ENCODE measurements around the gene BAD. TPM values are rescaled to one million over a fixed set of nuclear protein-coding genes. Genes with fewer than 3 reads are reported as not detected.

BAD gene
- 48.4 and 62.2 TPM in 2 replicates for total RNA-seq (2021)
- Bru-seq, nascent RNA = percentile 52 among the genes with signal in this experiment
- percentile 56 among the genes with signal in this experiment for BruChase-seq, experiment 1, labeled RNA remaining after a 2-hour chase
- percentile 64 among the genes with signal in this experiment for BruChase-seq, experiment 2, labeled RNA remaining after a 6-hour chase
- long read RNA-seq, transcript BAD-203 (3 exons, 1,157 nt) = minor isoform, 7 of 120 reads
- long read RNA-seq, transcript BAD-201 (4 exons, 929 nt) = major isoform, 106 of 120 reads
- long read RNA-seq, partial matches to known transcripts = 0 of 120 reads
- long read RNA-seq, other reads (novel, unspliced or antisense) = 4 of 120 reads

GRCh38 chr11:64284048-64284961 is at the start of gene BAD:
Gene BAD, minus strand, starts transcription at chr11:64284665. Its CDS starts 297 bp downstream, at chr11:64284368.
- TSS peak; percentile 56 for BruUV-seq (replicated peaks)
- DNase-seq (ENCODE audit: low spot score) = peak; percentile 97
- ChIA-PET POLR2A (ENCODE audit: low non-redundant PET) (no interaction called here), CTCF (interaction anchor here (1.1 to 1.6 kb wide), 2 partner anchors 13 to 16 kb away, joined by 3 to 7 read pairs; no protein-coding TSS in a partner anchor)
- H3K36me3 ChIP-seq (ENCODE audit: insufficient read depth, low read length, poor library complexity, severe bottlenecking) = peaks cover 6% of the 10 kb centered on the region
- no peak for TF ChIP-seq CTCF (conservative IDR thresholded peaks at IDR 0.05; ENCODE audit: low read depth, low read length)
- TF ChIP-seq EZH2 (IDR thresholded peaks at IDR 0.05; ENCODE audit: borderline replicate concordance, low read depth, low read length, poor library complexity, severe bottlenecking) = no peak
- H3K4me3 ChIP-seq (ENCODE audit: low read depth, low read length, poor library complexity, severe bottlenecking) = peak within 1 kb of the TSS; percentile 87
- H3K27ac ChIP-seq (ENCODE audit: low read depth, low read length, poor library complexity, severe bottlenecking) = peak within 1 kb of the TSS; percentile 73
- no peaks in the 10 kb centered on the region for H3K27me3 ChIP-seq (replicated peaks; ENCODE audit: insufficient read depth, low read depth, low read length, poor library complexity)
- intact Hi-C loops (cut with micrococcal nuclease; ENCODE audit: unreplicated experiment) = loop anchor here (2.0 kb wide), 1 partner anchor 14 kb away; no protein-coding TSS in a partner anchor
- H3K4me1 ChIP-seq (ENCODE audit: insufficient read depth, low read length, poor library complexity, severe bottlenecking) = peaks cover 13% of the 10 kb centered on the region
- no peaks in the 10 kb centered on the region for H3K9me3 ChIP-seq (ENCODE audit: low read depth, low read length, poor library complexity, severe bottlenecking)

- no peaks in the 10 kb centered on the region for H3K36me3 ChIP-seq (ENCODE audit: insufficient read depth, low read length, poor library complexity, severe bottlenecking)
- H3K27ac ChIP-seq (ENCODE audit: low read depth, low read length, poor library complexity, severe bottlenecking) = no peak overlapping the region
- no peak for DNase-seq (ENCODE audit: low spot score)
- no peak overlapping the region for H3K4me3 ChIP-seq (ENCODE audit: low read depth, low read length, poor library complexity, severe bottlenecking)
- intact Hi-C loops (cut with micrococcal nuclease; ENCODE audit: unreplicated experiment) = no loop called here
- ChIA-PET POLR2A (ENCODE audit: low non-redundant PET) (no interaction called here), CTCF (no interaction called here)
- H3K9me3 ChIP-seq (ENCODE audit: low read depth, low read length, poor library complexity, severe bottlenecking) = no peaks in the 10 kb centered on the region
- peaks cover 5% of the 10 kb centered on the region for H3K4me1 ChIP-seq (ENCODE audit: insufficient read depth, low read length, poor library complexity, severe bottlenecking)
- BruUV-seq (replicated peaks) = no TSS peak
- TF ChIP-seq CTCF (conservative IDR thresholded peaks at IDR 0.05; ENCODE audit: low read depth, low read length) (no peak), EZH2 (IDR thresholded peaks at IDR 0.05; ENCODE audit: borderline replicate concordance, low read depth, low read length, poor library complexity, severe bottlenecking) (no peak)
- H3K27me3 ChIP-seq (replicated peaks; ENCODE audit: insufficient read depth, low read depth, low read length, poor library complexity) = no peaks in the 10 kb centered on the region
These were observed 49.1 kb upstream of the BAD start for GRCh38 chr11:64333556-64333955.

GRCh38 chr11:64331569-64332371 is 47.3 kb upstream of the BAD start:
- Histone ChIP-seq H3K4me3 (ENCODE audit: low read depth, low read length, poor library complexity, severe bottlenecking) (no peak overlapping the region), H3K4me1 (ENCODE audit: insufficient read depth, low read length, poor library complexity, severe bottlenecking) (peaks cover 5% of the 10 kb centered on the region), H3K9me3 (ENCODE audit: low read depth, low read length, poor library complexity, severe bottlenecking) (no peaks in the 10 kb centered on the region), H3K36me3 (ENCODE audit: insufficient read depth, low read length, poor library complexity, severe bottlenecking) (no peaks in the 10 kb centered on the region), H3K27ac (ENCODE audit: low read depth, low read length, poor library complexity, severe bottlenecking) (no peak overlapping the region), H3K27me3 (replicated peaks; ENCODE audit: insufficient read depth, low read depth, low read length, poor library complexity) (no peaks in the 10 kb centered on the region)
- BruUV-seq (replicated peaks) = no TSS peak
- ChIA-PET CTCF (interaction anchor here (0.5 to 2.0 kb wide), 12 partner anchors 9 to 1431 kb away, joined by 3 to 15 read pairs (median 6); partner anchors contain the start of genes ESRRA, PRDX5 and TRMT112), POLR2A (ENCODE audit: low non-redundant PET) (interaction anchor here (0.6 to 0.7 kb wide), 2 partner anchors 14 to 106 kb away, joined by 3 read pairs; partner anchors contain the start of genes NUDT22, PRDX5 and TRPT1)
- TF ChIP-seq CTCF (conservative IDR thresholded peaks at IDR 0.05; ENCODE audit: low read depth, low read length) (peak; percentile 83), EZH2 (IDR thresholded peaks at IDR 0.05; ENCODE audit: borderline replicate concordance, low read depth, low read length, poor library complexity, severe bottlenecking) (no peak)
- DNase-seq (ENCODE audit: low spot score) = peak; percentile 89
- intact Hi-C loops (cut with micrococcal nuclease; ENCODE audit: unreplicated experiment) = no loop called here
